K562 (cell line): ENCODE data around the gene HECW1. TPM values are rescaled to one million over a fixed set of nuclear protein-coding genes. Genes with fewer than 3 reads are reported as not detected.

Experiments
- ATAC-seq: fragments of 200-7000 bp; cut with Tn5 transposase; 3 replicates; pipeline ENCODE4 v1.9.1; 2020; ENCODE audit warnings: moderate library complexity
- BruUV-seq: library from RNA; stranded (reverse); fragments of 400-500 nt; replicated peaks from 2 replicates; lab custom pipeline; 2021; lab: Mats Ljungman, UMichigan
- CTCF ChIA-PET: fragments of 300-600 bp; formaldehyde crosslinking; extraction: SDS; loops from one replicate; lab custom pipeline; 2021; ENCODE audit warnings: low intra/inter-chr PET ratio; lab: Yijun Ruan, JAX
- POLR2A ChIA-PET: fragments of 300-600, 350-650 bp; sonication (Branson Sonifier 250); formaldehyde crosslinking; extraction: SDS; loops from one replicate; lab custom pipeline; 2021; ENCODE audit warnings: antibody characterized with exemption, inconsistent platforms; lab: Yijun Ruan, JAX
- DNase-seq, 4 experiments: peaks; one replicate each; pipeline versions ENCODE4 v3.0.0 to v3.0.0-alpha.2; 2011 to 2018; ENCODE audit warnings: low spot score in 3 of 4, mixed read lengths in 3 of 4; ENCODE audit errors: extremely low read depth in 1 of 4
- FAIRE-seq: peaks from 2 replicates; lab custom pipeline; 2011; peaks lifted over from hg19 to GRCh38; lab: Jason Lieb, UNC
- H2AFZ ChIP-seq: 2 replicates; pipeline ENCODE4 v1.6.0; 2011; ENCODE audit warnings: low read depth, low read length, control low read depth, inconsistent platforms
- H3K27ac ChIP-seq: fragments of 200-600 bp; 3 replicates; pipeline ENCODE4 v1.8.0; 2011; ENCODE audit warnings: low read depth, mild to moderate bottlenecking, control low read depth, inconsistent platforms, low read length, moderate library complexity, mixed read lengths; ENCODE audit errors: extremely low read depth
- H3K27me3 ChIP-seq, 2 experiments: fragments of 300-600 bp in 1 of 2; 2 replicates in 1 of 2; 3 replicates in 1 of 2; pipeline versions ENCODE4 v1.6.0 to v1.8.0; 2011; ENCODE audit warnings: inconsistent platforms in 2 of 2, low read length in 2 of 2, mild to moderate bottlenecking in 1 of 2, mixed read lengths in 1 of 2, moderate library complexity in 1 of 2; ENCODE audit not compliant: control insufficient read depth in 2 of 2, insufficient read depth in 2 of 2
- H3K36me3 ChIP-seq: fragments of 300-600 bp; 3 replicates; pipeline ENCODE4 v1.8.0; 2011; ENCODE audit warnings: mild to moderate bottlenecking, low read length, inconsistent platforms; ENCODE audit not compliant: control insufficient read depth, insufficient read depth
- H3K4me1 ChIP-seq, 2 experiments: fragments of 200-600 bp in 1 of 2; replicated peaks in 1 of 2; 2 replicates in 1 of 2; 3 replicates in 1 of 2; pipeline versions ENCODE4 v1.5.1 to v1.8.0; 2011; ENCODE audit warnings: inconsistent platforms in 2 of 2, low read length in 2 of 2, mild to moderate bottlenecking in 1 of 2, mixed read lengths in 1 of 2, moderate library complexity in 1 of 2; ENCODE audit not compliant: control insufficient read depth in 2 of 2, insufficient read depth in 2 of 2
- H3K4me2 ChIP-seq: 2 replicates; pipeline ENCODE4 v1.6.1; 2011; ENCODE audit warnings: low read length, control low read depth, inconsistent platforms, mixed read lengths; ENCODE audit not compliant: insufficient read depth
- H3K4me3 ChIP-seq: fragments of 200-600 bp; sonication (generic), shearing (Covaris generic); 2 replicates; pipeline ENCODE4 v1.5.1; 2016; ENCODE audit warnings: control low read depth, inconsistent platforms
- H3K79me2 ChIP-seq: fragments of 200-600 bp; 3 replicates; pipeline ENCODE4 v1.8.0; 2011; ENCODE audit warnings: low read length, inconsistent platforms; ENCODE audit not compliant: control insufficient read depth, insufficient read depth
- H3K9ac ChIP-seq, 2 experiments: 2 replicates each; pipeline versions ENCODE4 v1.6.0 to v1.6.1; 2011; ENCODE audit warnings: low read depth in 2 of 2, low read length in 2 of 2, control low read depth in 1 of 2, inconsistent platforms in 1 of 2, mild to moderate bottlenecking in 1 of 2, mixed read lengths in 1 of 2; ENCODE audit not compliant: insufficient read depth in 1 of 2
- H3K9me1 ChIP-seq: one replicate; pipeline ENCODE4 v1.6.0; 2011; ENCODE audit warnings: inconsistent platforms, mild to moderate bottlenecking, low read length, moderate library complexity; ENCODE audit not compliant: control insufficient read depth, insufficient read depth
- H3K9me3 ChIP-seq: replicated peaks from 2 replicates; pipeline ENCODE4 v1.5.1; 2011; ENCODE audit warnings: low read depth, low read length, inconsistent platforms; ENCODE audit not compliant: control insufficient read depth, insufficient read depth
- H4K20me1 ChIP-seq: replicated peaks from 2 replicates; pipeline ENCODE4 v1.6.1; 2011; ENCODE audit warnings: low read length, inconsistent platforms, mixed read lengths; ENCODE audit not compliant: control insufficient read depth, insufficient read depth
- CEBPG ChIP-seq, 3 experiments: fragments of 200-800 bp in 1 of 3; sonication (Bioruptor generic) in 1 of 3; sonication (generic) in 1 of 3; formaldehyde crosslinking in 1 of 3; IDR thresholded peaks in 2 of 3; conservative IDR thresholded peaks in 1 of 3; 2 replicates each; pipeline versions ENCODE4 v1.6.1 to v1.8.0; 2016 to 2022; ENCODE audit warnings: missing compliant biosample characterization in 2 of 3, missing genetic modification characterization in 2 of 3, mild to moderate bottlenecking in 1 of 3, missing genetic modification reagents in 1 of 3
- GABPB1 ChIP-seq: sonication (generic); formaldehyde crosslinking; IDR thresholded peaks from 2 replicates; pipeline ENCODE4 v1.8.0; 2022; ENCODE audit warnings: mild to moderate bottlenecking, missing genetic modification reagents
- HES1 ChIP-seq: fragments of 450-650 bp; IDR thresholded peaks from 2 replicates; pipeline ENCODE4 v1.6.1; 2016; ENCODE audit warnings: low read depth, mild to moderate bottlenecking, moderate library complexity
- KAT7 ChIP-seq: sonication (generic); formaldehyde crosslinking; IDR thresholded peaks from 2 replicates; pipeline ENCODE4 v1.8.0; 2022; ENCODE audit warnings: missing genetic modification reagents, mild to moderate bottlenecking, borderline replicate concordance
- NRF1 ChIP-seq, 2 experiments: fragments of 450-650 bp; IDR thresholded peaks in 1 of 2; conservative IDR thresholded peaks in 1 of 2; 2 replicates each; pipeline ENCODE4 v1.6.1; 2014; ENCODE audit warnings: mild to moderate bottlenecking in 2 of 2
- RFX7 ChIP-seq: fragments of 250-450 bp; sonication (Bioruptor Pico); IDR thresholded peaks from 2 replicates; pipeline ENCODE4 v1.5.1; 2021; ENCODE audit warnings: mild to moderate bottlenecking
- SP2 ChIP-seq: IDR thresholded peaks from 2 replicates; pipeline ENCODE4 v1.6.1; 2011; ENCODE audit warnings: mild to moderate bottlenecking, low read depth, low read length, moderate library complexity; ENCODE audit not compliant: poor library complexity, severe bottlenecking; ENCODE audit errors: extremely low read depth
- ZNF165 ChIP-seq: fragments of 250-450 bp; sonication (Bioruptor Pico); IDR thresholded peaks from 2 replicates; pipeline ENCODE4 v1.4.0; 2020; ENCODE audit warnings: borderline replicate concordance
- ZNF586 ChIP-seq: fragments of 450-650 bp; formaldehyde crosslinking; conservative IDR thresholded peaks from 2 replicates; pipeline ENCODE4 v1.4.0; 2020; ENCODE audit warnings: mild to moderate bottlenecking, moderate library complexity
- WGBS: fragments of 100-300 bp; shearing (Covaris generic); methylation state at CpG from one replicate; pipeline ENCODE4 v1.1.6; 2016; ENCODE audit warnings: low coverage, mixed read lengths; ENCODE audit not compliant: insufficient coverage; ENCODE audit errors: missing lambda C conversion rate; 5-methylcytosine and 5-hydroxymethylcytosine counted together
- in situ Hi-C: fragments of 300-500 bp; cut with MboI; formaldehyde crosslinking; loops from 4 replicates; pipeline ENCODE4 v1.15.0; 2018; ENCODE audit warnings: inconsistent platforms, mixed read lengths
- intact Hi-C: fragments of 100-400 bp; cut with micrococcal nuclease; formaldehyde crosslinking; loops from 2 replicates; pipeline ENCODE4 v1.14.2; 2022
- polyA plus RNA-seq, 8 experiments: library from polyadenylated mRNA; depleted of rRNA in 4 of 8; stranded (reverse) in 5 of 8; unstranded in 3 of 8; fragments of >200 nt; fragmentation: Nextera tagmentation in 2 of 8; fragmentation: Illumina TruSeq in 1 of 8; extraction: Ambion mirVana in 2 of 8; extraction: Trizol in 1 of 8; gene quantifications; 2 replicates each; pipeline versions ENCODE4 v1.2.1 to v1.2.3, GENCODE V29; 2011 to 2014; ENCODE audit warnings: inconsistent platforms in 1 of 8, missing spikeins in 1 of 8
- total RNA-seq, 7 experiments: library from RNA; depleted of rRNA in 6 of 7; stranded (reverse); fragments of >200 nt in 6 of 7; fragmentation: Illumina TruSeq in 2 of 7; extraction: Trizol in 2 of 7; gene quantifications; 2 replicates each; pipeline versions ENCODE4 v1.2.1 to v1.2.3, GENCODE V29; 2011 to 2021; ENCODE audit warnings: low replicate concordance in 1 of 7

HECW1 gene
- total and polyA plus RNA-seq, 9 of the 15 experiments (the other 6 are each of a cell fraction or from before 2014, with no cell fraction given) = 0.07 to 0.31 (median 0.13) TPM; not detected in 4

GRCh38 chr7:43508461-43508860 lies 396.0 kb downstream of the HECW1 start:
- Histone ChIP-seq H3K27ac (no peak overlapping the region), H2AFZ (no peak overlapping the region), H3K9ac (no peak overlapping the region), H4K20me1 (peaks cover 2% of the 10 kb centered on the region; the same call in 1 of the 2 replicates), H3K4me3 (no peak overlapping the region), H3K27me3 (peaks cover 36 to 48% of the 10 kb centered on the region in 2 experiments), H3K9me3 (no peaks in the 10 kb centered on the region), H3K9me1 (no peaks in the 10 kb centered on the region), H3K4me1 (peaks cover 4 to 5% of the 10 kb centered on the region in 2 experiments; a peak in 2 of 5 replicates), H3K4me2 (no peak overlapping the region), H3K36me3 (no peaks in the 10 kb centered on the region), H3K79me2 (no peaks in the 10 kb centered on the region)
- no TSS peak for BruUV-seq
- in situ Hi-C loops = no loop called here
- FAIRE-seq = no peak
- no peak for ATAC-seq
- POLR2A ChIA-PET = no interaction called here
- CTCF ChIA-PET = interaction anchor here (0.6 kb wide), 1 partner anchor 10 kb away, joined by 3 read pairs; no protein-coding TSS in a partner anchor
- TF ChIP-seq RFX7 (CRISPR knock-in tag) (no peak), GABPB1 (CRISPR knock-in tag) (no peak), SP2 (no peak), ZNF165 (CRISPR knock-in tag) (no peak), NRF1 (conservative IDR thresholded peaks at IDR 0.05 in 1 of 2, IDR thresholded peaks at IDR 0.05 in 1 of 2) (no peak), ZNF586 (no peak), HES1 (no peak), KAT7 (CRISPR knock-in tag) (no peak), CEBPG (CRISPR knock-in tag; IDR thresholded peaks at IDR 0.05) (no peak), CEBPG (tag; conservative IDR thresholded peaks at IDR 0.05 in 1 of 2, IDR thresholded peaks at IDR 0.05 in 1 of 2) (no peak)
- WGBS = 0% methylated on average over 1 of the region's 1 CpG
- intact Hi-C loops = no loop called here
- DNase-seq = no peak
